NCI-H1092 treated with DMSO at 0.1 percent for 48 hours (cell line): Measurements from ENCODE around the gene SUGCT.

Source experiments
- DNase-seq: peaks from one replicate; lab custom pipeline; 2025; lab: John Stamatoyannopoulos, UW

Gene SUGCT

GRCh38 chr7:40471891-40472290, 337.1 kb downstream of the SUGCT start:
- DNase-seq, result no peak

GRCh38 chr7:40474790-40475680, 340.2 kb downstream of the SUGCT start:
- DNase-seq, result no peak

- DNase-seq, result no peak
Measured at GRCh38 chr7:40475681-40475982, 340.8 kb downstream of the SUGCT start.

- no peak for DNase-seq
Measured at GRCh38 chr7:40477094-40477493, 342.3 kb downstream of the SUGCT start.

- DNase-seq, result no peak
Measured at GRCh38 chr7:40482845-40483244, 348.0 kb downstream of the SUGCT start.

GRCh38 chr7:40483630-40484029, 348.8 kb downstream of the SUGCT start:
- DNase-seq, result no peak

GRCh38 chr7:40489844-40490602, 355.2 kb downstream of the SUGCT start:
- DNase-seq, result no peak

GRCh38 chr7:40490603-40490924, 355.8 kb downstream of the SUGCT start:
- no peak for DNase-seq

- DNase-seq, result no peak
Measured at GRCh38 chr7:40492946-40493345, 358.1 kb downstream of the SUGCT start.

- no peak for DNase-seq
Measured at GRCh38 chr7:40493609-40494051, 358.8 kb downstream of the SUGCT start.

GRCh38 chr7:40498924-40499510, 364.2 kb downstream of the SUGCT start:
- no peak for DNase-seq

GRCh38 chr7:40499718-40500117, 364.9 kb downstream of the SUGCT start:
- DNase-seq, result no peak

- no peak for DNase-seq
Measured at GRCh38 chr7:40500219-40500618, 365.4 kb downstream of the SUGCT start.

- DNase-seq, result no peak
Measured at GRCh38 chr7:40502359-40502758, 367.6 kb downstream of the SUGCT start.

GRCh38 chr7:40506158-40506557, 371.4 kb downstream of the SUGCT start:
- no peak for DNase-seq

GRCh38 chr7:40507166-40507565, 372.4 kb downstream of the SUGCT start:
- DNase-seq, result no peak

GRCh38 chr7:40509287-40509996, 374.6 kb downstream of the SUGCT start:
- no peak for DNase-seq

GRCh38 chr7:40516376-40516775, 381.6 kb downstream of the SUGCT start:
- DNase-seq, result no peak

GRCh38 chr7:40519009-40519408, 384.2 kb downstream of the SUGCT start:
- DNase-seq, result no peak

- no peak for DNase-seq
Measured at GRCh38 chr7:40520986-40521738, 386.4 kb downstream of the SUGCT start.

GRCh38 chr7:40525764-40526163, 391.0 kb downstream of the SUGCT start:
- no peak for DNase-seq
